GM11168 (cell line): ENCODE data around the gene KLC4.
"Not testable (repeated sequence)": the region's sequence is repeated elsewhere in the genome, so short reads cannot be mapped to it uniquely, and the experiment has no call there.

ENCODE experiments used
- in situ Hi-C: fragments of 300-500 bp; cut with MboI; formaldehyde crosslinking; loops from one replicate; pipeline ENCODE4 v1.12.0; 2022; ENCODE audit warnings: low sequenced_read_pairs; ENCODE audit not compliant: unreplicated experiment

Gene KLC4

GRCh38 chr6:43090559-43090956, 31.1 kb downstream of the KLC4 start:
- in situ Hi-C loops, result no loop called here

- in situ Hi-C loops, result no loop called here
Measured at GRCh38 chr6:43091020-43091419, 31.6 kb downstream of the KLC4 start.

- in situ Hi-C loops, result no loop called here
Measured at GRCh38 chr6:43091436-43091991, 32.1 kb downstream of the KLC4 start.

GRCh38 chr6:43092635-43093034, 33.2 kb downstream of the KLC4 start:
- in situ Hi-C loops, result no loop called here

- in situ Hi-C loops, result no loop called here
Measured at GRCh38 chr6:43093436-43094289, 34.2 kb downstream of the KLC4 start.

GRCh38 chr6:43095939-43096338, 36.5 kb downstream of the KLC4 start:
- in situ Hi-C loops, result no loop called here

- in situ Hi-C loops, result no loop called here
Measured at GRCh38 chr6:43096451-43097097, 37.1 kb downstream of the KLC4 start.

- in situ Hi-C loops, result no loop called here
Measured at GRCh38 chr6:43097098-43097489, 37.7 kb downstream of the KLC4 start.

GRCh38 chr6:43097502-43097901, 38.1 kb downstream of the KLC4 start:
- in situ Hi-C loops, result no loop called here

GRCh38 chr6:43101497-43101896, 42.1 kb downstream of the KLC4 start:
- in situ Hi-C loops, result no loop called here

GRCh38 chr6:43103253-43103876, 43.9 kb downstream of the KLC4 start:
- in situ Hi-C loops, result no loop called here

- in situ Hi-C loops, result no loop called here
Measured at GRCh38 chr6:43105538-43106222, 46.2 kb downstream of the KLC4 start.

- in situ Hi-C loops, result no loop called here
Measured at GRCh38 chr6:43107344-43108062, 48.1 kb downstream of the KLC4 start.

GRCh38 chr6:43113431-43114260, 54.2 kb downstream of the KLC4 start:
- in situ Hi-C loops, result no loop called here

- in situ Hi-C loops, result no loop called here
Measured at GRCh38 chr6:43115365-43115764, 55.9 kb downstream of the KLC4 start.

- in situ Hi-C loops, result not testable (repeated sequence)
Measured at GRCh38 chr6:43117466-43117865, 58.0 kb downstream of the KLC4 start.

- in situ Hi-C loops, result no loop called here
Measured at GRCh38 chr6:43119482-43119881, 60.1 kb downstream of the KLC4 start.

- in situ Hi-C loops, result no loop called here
Measured at GRCh38 chr6:43120101-43120763, 60.8 kb downstream of the KLC4 start.
